GM10266 (cell line): ENCODE data around the gene WSCD1.

Experiments used
- DNase-seq: peaks from one replicate; pipeline ENCODE4 v3.0.0; 2012; ENCODE audit errors: extremely low spot score
- TF ChIP-seq, protein P1 (sequence below): IDR thresholded peaks from 2 replicates; pipeline ENCODE4 v1.5.1; 2012; ENCODE audit warnings: mild to moderate bottlenecking, low read depth; ENCODE audit not compliant: control insufficient read depth, insufficient read depth; ENCODE audit errors: missing control alignments

Gene WSCD1

DNA sequence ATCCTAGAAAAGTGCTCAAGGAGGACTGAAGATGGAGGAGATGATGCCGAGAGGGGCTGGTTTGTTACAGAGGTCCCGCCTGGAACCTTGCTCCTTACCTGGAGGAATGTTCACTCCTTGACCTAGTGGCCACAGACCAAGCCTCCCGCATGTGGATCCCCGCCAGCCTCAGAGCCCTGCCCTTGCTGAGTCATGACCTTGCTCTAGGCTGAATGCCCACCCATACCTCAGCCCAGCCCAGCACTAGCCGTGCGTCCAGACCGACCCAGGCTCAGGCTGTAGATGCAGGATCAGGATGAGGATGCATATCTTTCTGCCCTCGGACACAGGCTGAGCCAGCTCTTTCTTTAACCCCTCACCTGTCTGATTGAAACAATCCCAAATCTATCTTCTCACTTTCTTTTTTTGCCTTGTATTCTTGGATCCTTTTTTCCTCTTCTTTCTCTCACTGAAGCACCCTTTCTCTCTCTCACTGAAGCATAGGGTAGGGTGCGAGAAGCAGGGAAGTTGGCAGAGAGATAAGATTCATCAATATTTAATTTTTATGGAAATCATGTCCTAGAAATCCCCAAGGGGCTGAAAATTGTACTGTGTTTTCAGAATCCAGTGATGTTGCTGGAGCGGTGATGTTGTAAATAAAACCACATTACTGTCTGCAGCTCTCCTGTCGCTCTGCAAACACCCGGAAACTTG lies 34.9 kb downstream of the WSCD1 start:
- DNase-seq: no peak
- TF ChIP-seq, protein P1, sequence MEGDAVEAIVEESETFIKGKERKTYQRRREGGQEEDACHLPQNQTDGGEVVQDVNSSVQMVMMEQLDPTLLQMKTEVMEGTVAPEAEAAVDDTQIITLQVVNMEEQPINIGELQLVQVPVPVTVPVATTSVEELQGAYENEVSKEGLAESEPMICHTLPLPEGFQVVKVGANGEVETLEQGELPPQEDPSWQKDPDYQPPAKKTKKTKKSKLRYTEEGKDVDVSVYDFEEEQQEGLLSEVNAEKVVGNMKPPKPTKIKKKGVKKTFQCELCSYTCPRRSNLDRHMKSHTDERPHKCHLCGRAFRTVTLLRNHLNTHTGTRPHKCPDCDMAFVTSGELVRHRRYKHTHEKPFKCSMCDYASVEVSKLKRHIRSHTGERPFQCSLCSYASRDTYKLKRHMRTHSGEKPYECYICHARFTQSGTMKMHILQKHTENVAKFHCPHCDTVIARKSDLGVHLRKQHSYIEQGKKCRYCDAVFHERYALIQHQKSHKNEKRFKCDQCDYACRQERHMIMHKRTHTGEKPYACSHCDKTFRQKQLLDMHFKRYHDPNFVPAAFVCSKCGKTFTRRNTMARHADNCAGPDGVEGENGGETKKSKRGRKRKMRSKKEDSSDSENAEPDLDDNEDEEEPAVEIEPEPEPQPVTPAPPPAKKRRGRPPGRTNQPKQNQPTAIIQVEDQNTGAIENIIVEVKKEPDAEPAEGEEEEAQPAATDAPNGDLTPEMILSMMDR: no peak

- DNase-seq: no peak
- TF ChIP-seq, protein P1: no peak
These were observed 35.4 kb downstream of the WSCD1 start for GRCh38 chr17:6105649-6106007.

DNA sequence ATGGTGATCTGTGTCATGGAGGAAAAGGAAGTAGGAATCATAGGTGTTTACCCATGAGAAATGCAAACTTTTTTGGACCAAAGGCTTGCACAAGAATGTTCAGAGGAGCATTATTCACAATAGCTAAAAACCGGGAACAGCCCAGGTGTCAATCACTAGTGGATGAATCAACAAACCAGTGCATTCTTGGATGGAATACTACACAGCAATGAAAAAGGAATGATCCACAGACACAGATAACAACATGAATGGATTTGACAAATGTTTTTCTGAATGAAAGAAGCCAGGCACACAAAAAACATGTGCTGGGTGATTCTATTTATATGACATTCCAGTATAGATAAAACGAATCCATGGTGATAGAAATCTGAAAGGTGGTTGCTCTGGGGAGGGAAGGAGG lies 36.0 kb downstream of the WSCD1 start:
- DNase-seq: no peak
- TF ChIP-seq, protein P1: no peak

DNA sequence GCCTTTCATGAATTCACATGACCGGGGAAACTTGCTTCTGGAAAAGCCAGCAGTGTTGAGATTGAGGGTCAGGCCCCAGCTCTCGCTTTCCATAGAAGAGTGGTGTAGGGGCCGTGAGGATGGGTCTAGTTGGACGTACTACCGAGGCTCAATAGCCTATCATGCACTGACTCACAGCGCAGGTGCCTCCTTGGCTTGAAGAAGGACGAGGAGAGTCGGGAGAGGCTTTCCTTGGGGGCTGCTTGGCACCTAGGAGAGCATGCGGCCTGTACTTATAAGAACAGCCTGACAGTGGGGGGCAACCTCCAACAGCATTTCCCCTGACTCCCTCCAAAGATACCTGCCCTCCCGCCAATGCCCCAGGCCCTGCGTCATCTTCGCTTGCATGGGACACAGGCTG lies 37.6 kb downstream of the WSCD1 start:
- TF ChIP-seq, protein P1: no peak
- no peak for DNase-seq

- TF ChIP-seq, protein P1: no peak
- DNase-seq: no peak
These were observed 38.2 kb downstream of the WSCD1 start for GRCh38 chr17:6108382-6108781.

GRCh38 chr17:6108987-6109386 lies 38.8 kb downstream of the WSCD1 start:
- TF ChIP-seq, protein P1: no peak
- DNase-seq: no peak

DNA sequence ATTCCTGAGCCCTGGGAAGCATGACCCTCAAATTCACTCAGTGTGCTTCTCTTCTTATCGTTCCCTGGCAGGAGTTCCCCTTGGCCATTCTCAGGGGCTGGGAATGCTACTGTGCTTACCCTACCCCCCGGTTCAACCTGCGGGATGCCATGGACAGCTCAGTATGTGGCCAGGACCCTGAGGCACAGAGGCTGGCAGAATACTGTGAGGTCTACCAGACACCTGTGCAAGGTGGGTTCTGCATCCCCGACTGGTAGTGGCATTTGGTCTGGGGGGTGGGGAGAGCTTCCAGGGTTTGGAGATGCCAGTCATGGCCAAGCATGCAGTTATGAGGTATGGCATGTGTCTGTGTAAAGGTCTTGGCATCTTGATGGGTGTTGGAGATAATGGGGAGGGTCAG lies 39.4 kb downstream of the WSCD1 start:
- TF ChIP-seq, protein P1: no peak
- no peak for DNase-seq
